Activated naive CD4-positive, alpha-beta T cell treated with Interleukin-2 at 50 U/mL for 16 hours (primary cell): Measurements from ENCODE around the gene LARP1.

ENCODE experiments used
- DNase-seq: peaks from one replicate; pipeline ENCODE4 v3.0.0-alpha.2; 2020

Gene LARP1

DNA sequence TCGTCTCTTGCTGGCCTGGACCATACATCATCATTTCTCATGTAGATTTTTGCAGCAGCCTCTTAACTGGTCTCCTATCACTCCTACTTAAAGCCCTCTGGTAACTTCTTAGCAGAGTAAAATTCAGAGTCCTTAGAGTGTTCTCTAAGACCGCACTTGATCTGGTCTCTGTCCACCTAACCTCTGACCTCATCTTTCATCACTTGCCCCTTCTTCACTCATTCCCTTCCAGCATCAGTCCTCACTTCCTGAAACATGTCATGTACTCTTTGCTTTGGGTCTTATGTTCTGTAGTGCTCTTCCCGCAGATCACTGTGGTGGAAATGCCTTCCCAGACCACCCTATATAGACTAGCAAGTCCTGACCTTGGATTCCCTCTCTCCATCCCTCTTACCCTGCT lies 9.8 kb downstream of the LARP1 start:
- no peak for DNase-seq

DNA sequence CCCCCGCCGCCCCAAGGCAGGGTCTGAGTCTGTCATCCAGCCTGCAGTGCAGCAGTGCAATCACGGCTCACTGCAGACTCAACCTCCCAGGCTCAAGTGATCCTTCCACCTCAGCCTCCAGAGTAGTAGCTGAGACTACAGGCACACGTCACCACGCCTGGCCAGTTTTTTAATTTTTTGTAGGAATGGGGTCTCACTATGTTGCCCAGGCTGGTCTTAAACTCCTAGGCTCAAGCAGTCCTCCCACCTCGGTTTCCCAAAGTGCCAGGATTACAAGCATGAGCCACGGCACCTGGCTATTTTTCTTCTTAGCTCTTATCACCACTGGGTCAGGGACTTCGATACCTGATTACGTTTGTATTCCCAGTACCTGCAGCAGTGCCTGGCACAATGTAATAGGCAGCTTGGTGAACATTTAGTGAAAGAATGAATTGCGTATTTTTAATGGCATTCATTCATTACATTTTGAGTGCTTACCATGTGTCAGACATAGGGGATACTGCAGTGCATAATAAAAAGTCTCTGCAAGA lies 10.3 kb downstream of the LARP1 start:
- DNase-seq: no peak

DNA sequence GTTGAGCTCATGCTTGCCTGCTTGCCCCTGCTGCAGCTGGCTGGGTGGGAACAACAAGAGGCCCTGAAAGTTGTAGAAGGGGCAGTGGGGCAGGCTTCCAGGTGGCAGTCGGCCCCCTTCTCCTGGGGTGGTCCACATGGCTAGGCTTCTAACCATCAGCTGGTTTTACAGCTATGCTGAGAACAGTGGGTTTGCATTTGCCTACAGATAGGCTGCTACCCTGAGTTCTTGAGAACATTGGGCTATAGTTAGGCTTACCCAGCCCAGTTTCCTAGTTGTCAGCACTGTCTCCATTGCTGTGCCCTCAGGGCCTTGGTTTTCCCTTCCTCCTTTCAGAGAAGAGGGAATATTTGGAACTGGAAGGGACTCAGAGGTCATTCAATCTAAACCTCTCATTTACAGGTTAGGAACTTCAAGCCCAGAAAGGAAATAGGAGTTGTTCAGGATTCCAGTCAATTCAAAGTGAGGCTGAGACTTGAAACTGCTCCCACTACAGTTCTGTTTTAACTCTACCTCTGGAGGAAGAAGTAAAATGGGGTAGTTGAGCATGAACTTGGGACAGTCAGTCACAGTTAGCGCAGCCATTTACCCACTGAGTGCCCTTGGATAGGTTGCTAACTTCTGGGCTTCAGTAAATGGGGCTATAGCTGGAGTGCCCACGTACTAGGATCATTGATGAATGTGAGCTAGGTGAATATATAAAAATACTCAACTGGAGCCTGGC lies 11.5 kb downstream of the LARP1 start:
- DNase-seq: no peak

DNA sequence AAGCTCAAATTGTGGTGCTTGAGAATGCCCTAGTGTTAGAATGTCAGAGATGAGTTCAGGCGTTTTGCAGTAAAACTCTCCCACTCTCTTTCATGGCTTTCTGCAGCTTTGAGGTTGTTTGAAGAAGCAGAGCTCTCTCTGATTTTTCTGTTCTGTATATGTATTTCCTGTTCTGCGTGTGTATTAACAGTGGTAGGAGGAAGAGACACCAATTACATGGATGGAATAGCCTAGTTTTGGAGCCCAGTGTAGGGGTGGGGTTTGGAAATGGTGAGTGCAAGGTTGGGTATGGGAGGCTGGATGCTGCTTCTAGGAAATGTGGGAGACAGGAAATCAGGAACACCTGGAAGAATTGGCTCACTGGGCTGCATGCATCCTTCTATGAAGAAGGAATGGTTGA lies 12.4 kb downstream of the LARP1 start:
- DNase-seq: no peak

DNA sequence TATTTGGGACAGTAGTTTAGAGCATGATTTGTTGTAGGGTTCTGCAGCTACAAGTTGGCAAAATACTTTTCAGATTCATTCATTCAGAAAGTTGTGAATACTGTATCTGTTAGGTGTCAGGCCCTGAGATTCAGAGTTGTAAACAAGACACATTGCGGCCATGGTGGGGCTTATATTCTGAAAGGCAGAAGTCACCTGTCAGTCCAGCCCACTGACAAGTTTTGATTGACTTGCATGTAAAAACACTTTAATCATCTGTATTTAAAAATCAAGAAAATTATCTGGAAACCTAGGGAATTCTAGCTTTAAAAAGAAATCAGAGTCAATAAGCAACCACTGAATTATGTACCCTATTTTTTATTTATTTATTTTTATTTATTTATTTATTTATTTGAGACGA lies 13.0 kb downstream of the LARP1 start:
- DNase-seq: no peak

DNA sequence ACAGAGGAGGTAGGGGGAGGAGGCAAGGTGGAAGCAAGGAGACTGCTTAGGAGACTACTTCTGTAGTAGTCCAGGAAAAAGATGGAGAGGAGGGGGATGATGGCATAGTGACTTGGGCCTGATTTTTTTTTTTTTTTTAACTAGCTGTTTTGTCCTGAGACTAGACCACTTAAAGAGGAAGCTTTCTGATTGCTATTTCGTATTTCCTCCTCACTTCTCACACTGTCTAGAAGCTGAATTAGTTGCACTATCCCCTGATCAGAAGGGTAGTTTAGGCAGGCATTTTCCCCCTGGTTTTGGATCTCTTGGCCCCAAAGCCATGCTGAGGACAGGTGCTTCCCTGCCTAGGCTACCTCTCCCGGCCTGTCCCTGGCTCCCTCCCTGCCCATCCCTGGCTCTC lies 14.9 kb downstream of the LARP1 start:
- DNase-seq: no peak

DNA sequence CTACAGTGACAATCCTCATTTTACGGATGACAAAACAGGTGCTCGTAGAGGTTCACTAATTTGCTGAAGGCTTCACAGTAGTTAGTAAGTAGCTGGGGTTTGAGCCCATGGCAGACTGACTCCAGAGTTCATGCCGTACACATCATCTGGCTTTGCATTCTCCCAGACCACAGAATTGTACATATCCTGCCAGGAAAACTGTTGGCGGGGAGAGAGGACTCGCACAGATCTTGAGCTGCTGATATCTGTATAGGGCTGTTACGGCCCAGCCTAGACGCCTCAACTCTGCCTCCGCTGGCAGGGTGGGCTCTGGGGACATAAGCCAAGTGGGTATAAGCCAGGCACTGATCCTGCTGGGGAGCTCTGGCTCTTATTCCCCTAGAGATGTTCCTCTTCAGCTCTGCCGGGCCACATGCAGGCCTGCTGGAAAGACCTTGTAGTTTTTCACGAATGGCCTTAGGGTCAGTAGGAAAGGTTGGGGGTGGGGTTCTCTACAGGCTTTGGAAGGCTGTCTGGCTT lies 16.3 kb downstream of the LARP1 start:
- no peak for DNase-seq

DNA sequence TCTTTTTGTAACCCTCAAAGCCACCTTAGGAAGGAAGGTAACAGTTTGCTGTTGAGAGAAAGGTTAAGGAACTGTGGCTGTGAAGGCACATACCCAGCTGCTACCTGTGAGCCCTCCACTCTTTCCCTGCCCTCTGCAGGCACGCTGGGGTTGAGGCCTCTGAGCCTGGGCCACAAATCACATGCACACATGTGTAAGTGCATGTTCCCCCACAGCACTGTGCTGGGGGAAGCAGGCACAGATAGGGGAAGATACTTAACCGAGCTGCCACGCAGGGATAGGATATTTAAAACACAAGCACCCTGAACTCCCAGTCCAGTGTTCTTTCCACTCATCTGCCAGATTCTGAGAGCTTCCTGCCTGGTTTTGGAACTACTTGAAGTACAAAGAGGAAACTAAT lies 18.1 kb downstream of the LARP1 start:
- DNase-seq: no peak

DNA sequence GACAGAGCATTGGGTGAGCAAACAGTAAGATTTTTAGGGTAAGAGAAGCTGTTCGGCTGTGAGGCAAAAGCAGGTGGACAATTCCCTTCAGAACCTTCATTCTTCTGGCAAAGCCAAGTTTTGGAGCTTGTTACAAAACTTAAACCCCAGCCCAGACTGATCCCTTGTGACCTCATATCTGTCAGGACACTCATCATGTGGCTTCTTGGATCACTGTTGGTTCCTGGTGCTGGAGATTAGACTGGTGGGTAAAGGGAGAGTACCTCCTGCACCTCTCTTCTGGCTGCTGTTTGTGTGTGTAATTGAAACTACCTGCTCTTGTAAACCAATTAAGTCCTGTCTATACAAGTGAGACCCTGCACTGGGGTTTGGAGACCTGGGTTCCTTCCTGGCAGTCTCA lies 21.0 kb downstream of the LARP1 start:
- no peak for DNase-seq

DNA sequence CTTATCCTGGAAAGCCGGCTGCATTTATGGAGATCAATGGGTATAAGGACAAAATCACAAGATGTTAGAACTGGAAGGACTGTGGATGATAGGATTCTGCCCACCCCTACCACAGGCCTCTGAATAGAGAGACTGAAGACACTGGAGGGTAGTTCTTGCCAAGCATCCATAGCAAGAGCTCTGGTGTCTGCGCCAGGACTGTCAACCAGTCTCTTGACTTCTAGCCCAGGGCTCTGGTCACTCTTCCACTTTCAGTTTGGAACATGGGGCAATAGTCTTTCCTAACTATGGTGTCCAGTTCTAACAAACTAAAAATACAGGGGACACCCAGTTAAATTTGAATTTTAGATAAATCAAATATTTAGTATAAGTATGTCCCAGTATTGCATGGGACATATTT lies 23.4 kb downstream of the LARP1 start:
- no peak for DNase-seq

DNA sequence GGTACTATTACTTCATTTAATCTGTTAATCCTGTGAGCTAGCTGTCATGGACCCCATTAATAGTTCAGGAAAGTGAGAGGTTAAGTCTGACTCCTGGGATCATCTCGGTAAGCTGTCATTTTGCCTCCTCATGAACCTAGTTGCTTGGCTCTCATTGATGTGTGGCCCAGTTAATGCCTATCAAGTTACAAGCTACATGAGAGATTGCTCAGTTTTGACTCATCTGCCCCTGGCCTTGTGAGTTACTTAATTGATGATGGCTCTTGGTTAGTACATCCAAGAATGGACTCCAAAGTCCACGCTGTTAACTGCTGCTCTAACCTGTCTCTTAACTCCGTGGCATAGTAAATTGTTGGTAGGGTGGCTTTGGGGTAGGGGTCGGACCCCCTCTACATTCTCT lies 23.9 kb downstream of the LARP1 start:
- DNase-seq: no peak

DNA sequence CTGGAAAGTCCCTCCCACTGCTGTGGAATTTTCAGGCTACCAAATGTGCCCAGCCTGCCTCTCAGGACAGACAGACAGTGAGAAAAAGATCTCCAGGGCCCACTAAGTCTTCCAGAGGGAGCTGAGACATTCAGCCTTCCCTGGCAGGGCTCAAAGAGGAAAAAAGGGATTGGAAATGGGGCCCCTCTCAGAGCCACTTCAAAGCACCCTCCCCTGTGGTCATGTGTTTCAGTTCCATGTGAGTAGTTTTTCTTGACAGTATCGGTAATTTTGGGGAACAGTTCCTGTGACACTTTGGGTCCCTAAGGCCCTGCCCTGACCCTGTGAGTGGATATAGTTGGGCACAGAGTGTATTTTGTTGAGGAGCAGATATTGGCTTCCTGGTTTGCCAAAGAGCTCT lies 25.0 kb downstream of the LARP1 start:
- no peak for DNase-seq

DNA sequence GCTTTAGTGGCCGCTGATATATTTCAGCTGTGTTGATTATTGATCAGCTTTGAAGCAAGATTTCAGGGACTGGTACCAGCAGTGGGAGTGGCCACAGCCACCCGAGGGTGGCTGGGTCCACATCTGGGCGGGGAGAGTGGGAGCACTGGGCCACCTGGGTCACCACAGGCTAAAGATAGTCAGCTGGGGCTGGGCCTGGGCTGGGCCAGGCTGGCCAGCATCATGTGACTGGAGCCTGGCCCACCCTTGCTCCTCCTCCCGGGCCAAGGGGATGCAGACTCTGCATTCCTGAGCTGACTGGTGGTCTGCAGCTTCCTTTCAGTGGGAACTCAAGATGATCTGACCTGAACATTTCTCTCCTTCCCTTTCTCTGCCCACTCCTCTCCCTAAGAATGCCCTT lies 27.1 kb downstream of the LARP1 start:
- DNase-seq: no peak

DNA sequence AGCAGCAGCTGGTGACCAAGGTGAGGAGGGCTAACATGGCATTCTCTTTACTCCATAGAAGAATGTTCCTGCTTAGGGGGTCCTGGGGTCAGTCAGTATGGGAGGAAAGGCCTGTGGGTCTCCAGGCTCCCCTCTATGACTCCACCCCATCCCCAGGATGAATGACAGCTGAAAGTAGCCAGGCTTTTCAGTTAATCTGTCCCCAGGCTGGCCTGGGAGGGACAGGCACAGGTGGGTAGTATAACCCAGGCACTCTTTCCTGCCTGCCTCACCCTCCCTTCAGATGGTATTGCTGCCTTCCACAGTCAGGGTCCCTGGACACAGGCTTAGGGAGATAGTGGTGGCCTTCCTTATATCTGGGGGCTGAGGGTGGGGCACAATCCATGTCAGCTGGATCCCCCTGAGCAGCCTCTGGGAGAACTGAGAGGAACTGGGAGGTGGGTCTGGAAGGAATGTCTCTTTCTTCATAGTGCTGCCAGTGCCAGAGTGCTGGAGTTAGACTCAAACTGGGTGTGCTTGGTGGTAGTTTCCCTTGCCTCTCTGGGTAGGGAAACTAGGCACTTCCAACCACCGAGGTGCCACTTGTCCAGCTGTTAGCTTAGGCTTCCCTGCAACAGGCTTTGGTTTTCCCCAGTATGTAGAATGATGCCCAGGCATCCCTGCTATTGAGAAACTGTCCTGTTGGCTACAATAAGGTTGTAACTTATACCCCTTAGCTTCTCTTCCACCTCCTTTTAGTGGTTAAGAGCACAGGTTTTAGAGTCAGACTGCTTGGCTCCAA lies 27.8 kb downstream of the LARP1 start:
- no peak for DNase-seq

DNA sequence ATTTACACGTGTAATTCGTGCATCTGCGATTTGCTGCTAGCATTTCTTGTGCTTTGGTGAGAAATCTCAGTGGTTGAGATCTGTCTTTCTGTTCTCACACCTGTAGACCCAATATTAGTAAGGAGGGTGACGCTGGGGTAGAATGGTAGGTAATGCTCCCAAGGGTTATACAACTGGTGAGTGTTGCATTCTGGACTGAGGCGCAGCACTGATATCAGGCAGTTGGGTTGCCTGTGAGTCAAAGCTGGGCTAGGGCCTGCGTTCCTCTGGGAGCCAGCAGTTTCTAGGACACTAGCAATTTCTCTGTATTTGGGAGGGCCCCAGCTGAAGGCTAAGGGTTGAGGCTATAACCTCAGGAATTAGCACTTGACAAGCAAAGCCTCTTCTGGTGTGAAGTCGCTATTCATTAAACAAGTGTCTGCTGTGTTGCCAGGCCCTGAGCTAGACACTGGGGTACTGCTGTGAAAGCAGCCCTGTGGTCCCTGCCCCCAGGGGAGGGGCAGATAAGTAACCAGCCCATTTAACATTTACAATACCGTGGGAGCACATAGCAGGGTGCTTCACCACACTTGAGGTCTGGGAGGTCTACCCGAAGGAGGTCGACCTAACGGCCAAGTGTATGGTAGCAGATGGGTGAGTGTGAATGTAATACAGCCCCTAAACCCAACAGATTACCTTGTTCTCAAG lies 28.7 kb downstream of the LARP1 start:
- DNase-seq: no peak

DNA sequence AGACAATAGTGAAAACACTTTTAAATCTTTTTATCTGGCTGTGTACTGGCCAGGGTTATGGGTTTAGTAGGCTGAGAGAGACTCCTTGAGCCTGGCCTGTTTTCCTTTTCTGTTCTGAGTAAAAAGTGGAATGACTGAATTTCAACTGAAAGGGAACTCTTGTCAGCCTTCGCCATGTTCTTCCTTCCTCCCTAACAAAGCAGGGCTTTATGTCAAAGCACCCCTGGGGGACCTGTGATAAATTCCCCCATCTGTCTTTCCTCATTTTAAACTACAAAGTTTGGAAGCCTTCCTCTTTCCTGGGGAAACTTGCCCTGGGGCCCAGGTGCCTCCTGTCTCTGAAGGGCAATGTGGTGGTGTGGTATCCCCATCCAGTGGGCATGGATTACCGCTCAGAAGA lies 29.7 kb downstream of the LARP1 start:
- no peak for DNase-seq

DNA sequence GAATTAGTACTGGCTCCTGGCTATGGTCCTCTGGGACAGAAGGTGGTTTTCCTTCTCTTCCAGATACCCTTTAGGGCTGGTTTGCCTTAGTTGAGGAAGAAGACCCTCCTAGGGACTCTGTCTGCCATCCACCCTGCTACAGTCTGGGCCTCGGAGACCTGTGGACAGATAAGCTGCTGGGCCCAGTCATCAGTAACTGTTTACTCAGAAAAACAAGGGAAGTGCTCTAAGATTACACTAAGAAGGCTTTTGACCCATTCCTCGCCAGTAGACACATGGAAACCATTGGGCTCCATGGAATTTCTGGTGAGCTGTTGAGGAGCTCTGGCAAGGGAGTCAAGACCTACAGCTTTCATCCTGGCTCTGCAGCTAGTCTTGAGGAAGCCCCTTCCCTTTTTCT lies 31.2 kb downstream of the LARP1 start:
- DNase-seq: no peak

DNA sequence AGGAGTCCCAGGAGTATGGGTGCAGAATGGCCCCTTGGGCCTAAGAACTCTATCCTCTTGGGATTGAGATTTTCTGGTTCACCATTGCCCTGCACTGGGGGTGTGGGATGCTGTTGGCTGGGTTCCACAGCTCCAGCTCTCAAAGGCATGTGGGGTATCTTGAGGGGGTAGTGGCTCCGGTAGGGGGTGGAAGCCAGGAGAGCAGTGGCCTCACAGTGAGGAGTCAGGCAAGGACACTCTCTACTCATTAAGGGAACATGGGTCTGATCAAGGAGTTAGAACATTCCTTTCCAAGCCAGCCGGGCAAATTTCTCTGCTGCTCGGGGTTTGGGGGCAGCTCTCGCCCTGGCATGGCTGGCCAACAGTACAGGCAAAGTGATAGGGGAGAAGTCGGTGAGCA lies 33.0 kb downstream of the LARP1 start:
- no peak for DNase-seq

DNA sequence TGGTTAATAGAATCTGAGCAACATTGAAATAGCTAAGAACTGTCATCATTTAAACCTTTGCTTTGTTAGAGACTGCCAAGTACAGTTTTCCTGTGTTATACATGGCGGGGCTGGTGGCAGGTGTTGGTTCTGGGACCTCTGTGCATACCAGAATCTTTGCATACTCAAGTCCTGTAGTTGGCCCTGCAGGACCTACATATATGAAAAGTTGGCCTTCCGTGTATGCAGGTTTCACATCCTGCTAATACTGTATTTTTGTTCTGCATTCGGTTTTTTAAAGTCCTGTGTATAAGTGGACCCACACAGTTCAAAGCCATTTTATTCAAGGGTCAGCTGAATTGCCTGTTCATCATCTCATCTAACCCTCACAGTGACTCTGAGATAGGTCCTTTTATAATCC lies 36.4 kb downstream of the LARP1 start:
- DNase-seq: no peak

DNA sequence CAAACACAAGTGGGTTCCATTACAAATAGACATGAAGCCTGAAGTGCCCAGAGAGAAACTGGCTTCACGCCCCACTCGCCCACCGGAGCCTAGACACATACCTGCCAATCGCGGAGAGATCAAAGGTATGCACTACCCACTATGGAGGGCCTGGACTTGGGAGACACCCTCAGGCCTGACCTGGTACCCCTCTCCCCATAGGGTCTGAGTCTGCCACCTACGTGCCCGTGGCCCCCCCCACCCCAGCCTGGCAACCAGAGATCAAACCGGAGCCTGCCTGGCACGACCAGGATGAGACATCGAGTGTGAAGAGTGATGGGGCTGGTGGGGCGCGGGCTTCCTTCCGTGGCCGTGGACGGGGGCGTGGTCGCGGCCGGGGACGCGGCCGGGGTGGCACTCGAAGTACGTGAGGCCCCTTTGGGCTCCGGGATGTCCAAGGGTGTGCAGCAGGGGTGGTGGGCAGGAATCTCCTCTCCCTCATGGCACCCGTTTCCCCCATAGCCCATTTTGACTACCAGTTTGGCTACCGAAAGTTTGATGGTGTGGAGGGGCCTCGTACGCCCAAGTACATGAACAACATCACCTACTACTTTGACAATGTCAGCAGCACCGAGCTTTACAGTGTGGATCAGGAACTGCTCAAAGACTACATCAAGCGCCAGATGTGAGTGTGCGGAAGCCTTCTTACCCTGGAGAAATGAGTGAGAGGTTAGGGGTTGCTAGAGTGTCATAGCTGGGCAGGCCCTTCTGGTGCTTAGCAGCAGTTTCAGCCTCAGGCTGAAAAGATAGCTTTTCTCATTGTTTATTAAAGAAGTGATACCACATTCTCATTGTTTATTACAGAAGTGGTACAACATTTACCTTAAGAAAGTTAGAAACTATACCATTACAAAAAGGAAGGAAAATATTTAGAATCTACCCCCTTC lies 38.7 kb downstream of the LARP1 start:
- DNase-seq: no peak

DNA sequence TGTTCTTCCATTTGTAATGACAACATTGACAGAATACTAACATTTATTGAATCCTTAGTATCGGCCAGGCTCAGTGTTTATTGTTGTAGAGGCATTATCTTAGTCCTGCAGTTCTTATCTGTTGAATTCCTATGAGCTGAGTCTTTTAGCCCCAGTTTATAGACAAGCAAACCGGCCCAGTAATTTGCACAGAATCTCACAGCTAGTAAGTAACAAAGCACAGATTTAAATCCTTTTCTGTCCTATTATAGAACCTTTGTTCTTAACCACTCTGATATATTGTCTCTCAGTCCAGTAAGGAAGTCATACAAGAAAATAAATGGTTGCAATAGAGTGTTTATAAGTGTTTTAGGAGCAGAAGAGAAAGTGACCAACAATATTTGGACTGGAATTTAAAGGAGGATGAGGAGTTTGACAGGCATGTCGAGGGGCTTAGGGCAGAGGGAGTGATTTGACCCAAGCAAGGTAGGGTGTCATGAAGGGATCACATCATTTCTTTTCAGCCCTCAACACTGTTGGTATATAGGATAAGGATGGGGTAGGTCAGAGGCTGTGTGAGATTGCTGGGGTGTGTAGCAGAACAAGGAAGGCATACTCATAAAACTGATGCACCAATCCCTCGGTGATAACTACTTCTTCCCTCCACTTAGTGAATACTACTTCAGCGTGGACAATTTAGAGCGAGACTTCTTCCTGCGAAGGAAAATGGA lies 39.5 kb downstream of the LARP1 start:
- DNase-seq: no peak

DNA sequence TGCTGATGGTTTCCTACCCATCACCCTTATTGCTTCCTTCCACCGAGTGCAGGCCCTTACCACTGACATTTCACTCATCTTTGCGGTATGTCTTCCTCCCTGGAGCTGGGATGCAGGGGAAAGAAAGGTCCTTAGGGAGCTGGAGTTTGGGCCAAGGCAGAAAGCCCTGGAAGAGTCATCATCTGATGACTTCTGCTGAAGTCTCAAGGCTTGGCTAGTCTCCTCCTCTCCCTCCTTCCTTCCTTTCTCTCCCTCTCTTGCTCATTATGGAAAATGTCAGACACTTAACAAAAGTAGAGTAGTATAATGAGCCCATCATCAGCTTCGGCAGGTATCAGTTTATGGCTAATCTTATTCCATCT lies 40.0 kb downstream of the LARP1 start:
- no peak for DNase-seq
